AG04450 (cell line): ENCODE measurements around the gene MEGF6. TPM values are rescaled to one million over a fixed set of nuclear protein-coding genes. Genes with fewer than 3 reads are reported as not detected.

Experiments used
- CTCF ChIA-PET: fragments of 300-600, 350-600 bp; formaldehyde crosslinking; extraction: SDS; loops from one replicate; lab custom pipeline; 2022; ENCODE audit warnings: antibody characterized with exemption, inconsistent platforms; lab: Charles Lee
- POLR2A ChIA-PET: fragments of 350-600 bp; formaldehyde crosslinking; extraction: SDS; loops from one replicate; lab custom pipeline; 2021; ENCODE audit warnings: antibody characterized with exemption, inconsistent platforms; lab: Yijun Ruan, JAX
- DNase-seq: peaks from one replicate; pipeline ENCODE4 v3.0.0-alpha.2; 2011; ENCODE audit warnings: low read depth, low spot score
- H3K27ac ChIP-seq: one replicate; pipeline ENCODE4 v1.5.1; 2012; ENCODE audit warnings: low read depth, low read length, control low read depth
- H3K27me3 ChIP-seq: one replicate; pipeline ENCODE4 v1.6.0; 2012; ENCODE audit warnings: low read length; ENCODE audit not compliant: control insufficient read depth, insufficient read depth
- H3K4me3 ChIP-seq: 2 replicates; pipeline ENCODE4 v1.5.1; 2011; ENCODE audit warnings: mild to moderate bottlenecking, low read depth, low read length, control low read depth
- H3K9me3 ChIP-seq: 2 replicates; pipeline ENCODE4 v1.5.1; 2012; ENCODE audit warnings: low read length; ENCODE audit not compliant: control insufficient read depth, insufficient read depth
- polyA plus RNA-seq: library from polyadenylated mRNA; depleted of rRNA; stranded (reverse); fragments of >200 nt; gene quantifications from 2 replicates; pipeline ENCODE4 v1.2.3, GENCODE V29; 2011
- TF ChIP-seq, protein P1 (sequence below): IDR thresholded peaks from 2 replicates; pipeline ENCODE4 v1.5.1; 2011; ENCODE audit warnings: low read depth, low read length, control low read depth, inconsistent platforms

The MEGF6 gene
- polyA plus RNA-seq, 1 experiment = 0.45 TPM

DNA sequence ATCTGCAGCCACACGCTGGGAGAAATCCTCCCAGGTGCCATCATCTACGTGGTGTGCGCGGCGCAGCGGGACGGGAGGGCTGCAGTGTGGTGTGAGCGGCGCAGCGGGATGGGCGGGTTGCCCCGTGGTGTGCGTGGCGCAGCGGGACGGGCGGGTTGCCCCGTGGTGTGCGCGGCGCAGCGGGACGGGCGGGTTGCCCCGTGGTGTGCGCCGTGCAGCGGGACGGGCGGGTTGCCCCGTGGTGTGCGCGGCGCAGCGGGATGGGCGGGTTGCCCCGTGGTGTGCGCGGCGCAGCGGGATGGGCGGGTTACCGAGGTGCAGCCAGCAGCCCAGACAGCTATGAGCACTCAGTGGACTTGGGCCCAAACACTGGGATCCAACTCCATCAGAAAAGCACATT lies 33.9 kb upstream of the MEGF6 start:
- no peak for DNase-seq
- Histone ChIP-seq H3K9me3 (no peaks in the 10 kb centered on the region; the same call in 1 of the 2 replicates), H3K27me3 (no peaks in the 10 kb centered on the region), H3K27ac (no peak overlapping the region), H3K4me3 (no peak overlapping the region)
- CTCF ChIA-PET = no interaction called here
- POLR2A ChIA-PET = no interaction called here
- TF ChIP-seq, protein P1, sequence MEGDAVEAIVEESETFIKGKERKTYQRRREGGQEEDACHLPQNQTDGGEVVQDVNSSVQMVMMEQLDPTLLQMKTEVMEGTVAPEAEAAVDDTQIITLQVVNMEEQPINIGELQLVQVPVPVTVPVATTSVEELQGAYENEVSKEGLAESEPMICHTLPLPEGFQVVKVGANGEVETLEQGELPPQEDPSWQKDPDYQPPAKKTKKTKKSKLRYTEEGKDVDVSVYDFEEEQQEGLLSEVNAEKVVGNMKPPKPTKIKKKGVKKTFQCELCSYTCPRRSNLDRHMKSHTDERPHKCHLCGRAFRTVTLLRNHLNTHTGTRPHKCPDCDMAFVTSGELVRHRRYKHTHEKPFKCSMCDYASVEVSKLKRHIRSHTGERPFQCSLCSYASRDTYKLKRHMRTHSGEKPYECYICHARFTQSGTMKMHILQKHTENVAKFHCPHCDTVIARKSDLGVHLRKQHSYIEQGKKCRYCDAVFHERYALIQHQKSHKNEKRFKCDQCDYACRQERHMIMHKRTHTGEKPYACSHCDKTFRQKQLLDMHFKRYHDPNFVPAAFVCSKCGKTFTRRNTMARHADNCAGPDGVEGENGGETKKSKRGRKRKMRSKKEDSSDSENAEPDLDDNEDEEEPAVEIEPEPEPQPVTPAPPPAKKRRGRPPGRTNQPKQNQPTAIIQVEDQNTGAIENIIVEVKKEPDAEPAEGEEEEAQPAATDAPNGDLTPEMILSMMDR = no peak

DNA sequence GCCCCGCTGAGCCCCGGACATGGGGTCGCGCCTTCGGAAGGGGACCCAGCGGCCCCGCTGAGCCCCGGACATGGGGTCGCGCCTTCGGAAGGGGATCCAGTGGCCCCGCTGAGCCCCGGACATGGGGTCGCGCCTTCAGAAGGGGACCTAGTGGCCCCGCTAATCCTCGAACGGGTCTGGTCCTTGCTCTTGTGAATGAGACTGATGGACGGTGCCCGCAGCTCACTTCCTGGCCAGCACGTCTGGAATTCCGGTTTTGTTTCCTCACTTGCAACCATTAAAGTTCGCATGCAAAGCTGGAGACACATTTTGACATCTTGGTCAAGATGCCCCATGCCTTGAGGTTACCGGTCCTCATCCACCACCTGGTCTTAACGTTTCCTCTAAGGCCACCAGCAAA lies 33.0 kb upstream of the MEGF6 start:
- DNase-seq = no peak
- no peak overlapping the region for H3K4me3 ChIP-seq
- CTCF ChIA-PET = no interaction called here

DNA sequence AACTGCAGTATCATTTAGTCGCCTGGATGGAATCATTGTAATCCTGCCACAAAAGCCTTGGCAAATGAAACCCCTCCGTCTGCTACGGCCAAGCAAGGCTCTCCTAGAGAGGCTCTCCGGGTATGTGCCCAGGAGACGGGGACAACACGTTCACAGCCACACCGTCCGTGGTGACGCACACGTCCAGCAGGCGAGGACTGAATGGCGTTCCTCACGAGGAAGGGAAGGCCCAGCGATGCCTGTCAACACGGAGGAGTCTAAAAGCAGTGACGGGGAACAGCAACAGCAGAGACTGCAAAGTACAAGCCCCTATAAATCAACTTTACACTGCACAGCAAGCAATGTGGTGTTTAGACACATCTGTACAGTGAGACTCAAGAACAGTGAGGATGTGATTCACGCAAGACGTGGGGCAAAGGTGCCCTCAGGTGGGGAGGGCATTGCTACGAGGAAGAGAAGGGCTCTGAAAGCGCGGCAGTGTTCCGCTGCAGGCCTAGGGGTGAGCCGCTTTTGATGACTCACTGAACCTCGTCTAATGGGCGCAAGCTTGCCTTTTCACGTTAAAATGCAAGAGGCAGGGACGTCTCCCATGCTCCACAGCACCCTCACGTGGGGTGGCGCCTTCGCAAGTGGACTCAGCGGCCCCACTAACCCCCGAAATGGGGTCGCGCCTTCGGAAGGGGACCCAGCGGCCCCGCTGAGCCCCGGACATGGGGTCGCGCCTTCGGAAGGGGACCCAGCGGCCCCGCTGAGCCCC lies 31.8 kb upstream of the MEGF6 start:
- H3K4me3 ChIP-seq = no peak overlapping the region
- no peaks in the 10 kb centered on the region; the same call in 1 of the 2 replicates for H3K9me3 ChIP-seq
- no peak overlapping the region for H3K27ac ChIP-seq
- DNase-seq = no peak
- CTCF ChIA-PET = no interaction called here
- H3K27me3 ChIP-seq = no peaks in the 10 kb centered on the region
- TF ChIP-seq, protein P1 = no peak
- POLR2A ChIA-PET = no interaction called here

More for the DNA sequence above, 33.0 kb upstream of the MEGF6 start:
- Histone ChIP-seq H3K9me3 (no peaks in the 10 kb centered on the region; the same call in 1 of the 2 replicates), H3K27me3 (no peaks in the 10 kb centered on the region), H3K27ac (no peak overlapping the region)
- TF ChIP-seq, protein P1 = no peak
- POLR2A ChIA-PET = no interaction called here

DNA sequence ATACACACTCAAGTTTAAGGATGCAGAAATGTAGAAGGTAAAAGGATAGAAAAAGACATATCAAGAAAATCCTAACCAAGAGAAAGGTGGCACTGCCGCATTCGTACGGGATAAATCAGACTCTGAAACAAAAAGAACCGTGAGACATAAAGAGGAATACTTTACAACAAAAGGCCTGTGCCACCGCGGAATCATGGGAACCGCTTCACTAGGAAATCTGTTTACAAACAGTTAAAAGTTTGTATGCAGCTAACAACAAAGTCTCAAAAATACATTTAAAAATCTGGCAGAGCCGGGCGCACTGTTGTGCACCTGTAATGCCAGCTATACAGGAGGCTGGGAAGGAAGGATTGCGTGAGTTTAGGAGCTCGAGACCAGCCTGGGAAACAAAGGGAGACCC lies 30.5 kb upstream of the MEGF6 start:
- ChIA-PET POLR2A (no interaction called here), CTCF (interaction anchor here (1.0 kb wide), 1 partner anchor 23 kb away, joined by 3 read pairs; no protein-coding TSS in a partner anchor)
- Histone ChIP-seq H3K9me3 (no peaks in the 10 kb centered on the region; the same call in 1 of the 2 replicates), H3K27me3 (no peaks in the 10 kb centered on the region), H3K27ac (no peak overlapping the region), H3K4me3 (no peak overlapping the region)
- TF ChIP-seq, protein P1 = no peak
- no peak for DNase-seq

DNA sequence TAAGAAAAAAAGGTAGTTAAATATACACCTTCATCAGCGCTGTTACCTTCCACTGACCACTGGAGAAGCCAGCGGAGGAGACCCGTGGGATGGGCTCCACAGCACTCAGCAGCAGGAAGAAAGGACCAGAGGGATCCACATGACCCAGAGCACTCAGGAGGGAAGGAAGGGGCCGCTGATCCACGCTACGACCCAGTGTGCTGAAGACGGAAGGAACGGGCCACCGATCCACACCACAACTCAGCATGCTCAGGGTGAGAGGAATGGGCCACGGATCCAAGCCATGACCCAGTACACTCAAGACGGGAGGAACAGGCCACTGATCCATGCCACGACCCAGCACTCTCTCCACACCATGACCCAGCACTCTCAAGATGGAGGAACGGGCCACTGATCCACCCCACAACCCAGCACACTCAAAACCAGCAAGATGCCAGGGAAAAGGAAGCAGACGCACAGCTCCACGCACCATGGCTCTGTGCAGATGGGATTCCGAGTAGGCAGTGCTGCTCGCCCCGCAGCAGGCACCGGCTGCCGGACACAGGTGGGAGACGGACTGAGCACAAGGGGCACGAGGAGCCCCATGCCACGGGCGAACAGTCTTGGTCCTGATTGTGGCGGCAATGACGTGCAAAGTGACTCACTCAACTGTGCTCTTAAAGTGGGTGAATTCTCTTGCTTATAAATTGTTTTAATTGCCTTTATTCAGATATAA lies 29.9 kb upstream of the MEGF6 start:
- TF ChIP-seq, protein P1 = no peak
- ChIA-PET POLR2A (no interaction called here), CTCF (interaction anchor here (1.0 kb wide), 1 partner anchor 22 kb away, joined by 3 read pairs; no protein-coding TSS in a partner anchor)
- H3K27ac ChIP-seq = no peak overlapping the region
- H3K9me3 ChIP-seq = no peaks in the 10 kb centered on the region; the same call in 1 of the 2 replicates
- no peak overlapping the region for H3K4me3 ChIP-seq
- H3K27me3 ChIP-seq = no peaks in the 10 kb centered on the region
- no peak for DNase-seq
